Fibroblast of pulmonary artery (primary cell): ENCODE measurements around the gene FDX2.

Experiments used
- DNase-seq: peaks from one replicate; pipeline ENCODE4 v3.0.0-alpha.2; 2010; ENCODE audit warnings: low read depth
- H3K4me3 ChIP-seq: replicated peaks from 2 replicates; pipeline ENCODE4 v1.5.1; 2011; ENCODE audit warnings: low read depth, mild to moderate bottlenecking, control low read depth, low read length, moderate library complexity
- CTCF ChIP-seq: IDR thresholded peaks from 2 replicates; pipeline ENCODE4 v1.5.1; 2011; ENCODE audit warnings: mild to moderate bottlenecking, control low read depth, low read length, inconsistent platforms; ENCODE audit errors: missing control alignments

The FDX2 gene

GRCh38 chr19:10279737-10280442 is 35.9 kb downstream of the FDX2 start:
- DNase-seq = no peak
- no peak overlapping the region for H3K4me3 ChIP-seq
- no peak for TF ChIP-seq CTCF

DNA sequence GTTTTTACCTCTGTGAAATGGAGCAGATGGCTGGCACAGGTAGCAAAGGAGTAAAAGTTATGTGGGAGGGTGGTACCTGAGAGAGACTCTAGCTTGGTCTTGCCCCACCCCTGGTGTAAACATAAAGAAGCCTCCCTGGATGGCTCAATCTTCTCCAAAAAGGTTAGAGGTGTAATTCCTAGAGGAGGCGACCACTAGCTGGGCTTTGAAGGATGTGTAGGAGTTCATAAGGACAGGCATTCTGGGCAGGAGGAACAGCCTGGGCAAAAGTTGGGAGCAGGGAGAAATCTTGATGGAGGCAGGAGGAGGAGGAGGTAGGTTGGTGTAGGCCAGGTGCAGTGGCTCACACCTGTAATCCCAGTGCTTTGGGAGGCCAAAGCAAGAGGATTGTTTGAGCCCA is 36.9 kb downstream of the FDX2 start:
- no peak for DNase-seq
- TF ChIP-seq CTCF = no peak
- no peak overlapping the region for H3K4me3 ChIP-seq

DNA sequence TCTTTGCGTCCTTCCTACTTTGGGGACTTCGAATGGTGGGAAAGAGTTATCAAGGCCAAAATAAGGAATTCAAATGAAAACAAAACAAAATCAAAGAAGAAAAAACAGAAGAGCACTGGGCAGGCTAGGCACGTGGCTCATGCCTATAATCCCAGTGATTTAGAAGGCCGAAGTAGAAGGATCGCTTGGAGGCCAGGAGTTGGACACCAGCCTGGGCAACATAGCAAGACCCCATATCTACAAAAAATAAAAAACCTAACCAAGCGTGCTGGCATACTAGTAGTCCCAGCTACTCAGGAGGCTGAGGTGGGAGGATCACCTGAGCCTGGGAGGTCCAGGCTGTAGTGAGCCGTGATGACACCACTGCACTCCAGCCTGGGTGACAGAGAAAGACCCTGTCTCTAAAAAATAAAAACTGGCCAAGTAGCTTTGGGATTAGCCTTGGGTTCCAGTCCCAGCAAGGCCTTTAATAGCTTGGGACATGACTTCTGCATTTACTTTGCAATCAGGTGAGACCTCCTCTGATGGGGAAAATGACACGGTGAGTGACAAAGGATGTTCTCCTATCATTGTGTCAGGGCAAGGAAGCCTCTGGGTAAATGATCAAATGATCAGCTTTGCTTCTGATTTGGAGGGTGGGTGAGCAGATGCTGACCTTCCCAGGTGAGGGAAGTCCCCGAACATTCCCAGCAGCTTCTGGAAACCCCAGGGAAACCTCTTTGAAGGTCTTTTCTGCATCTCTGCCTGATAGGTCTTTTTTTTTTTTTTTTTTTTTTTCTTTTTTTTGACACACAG is 37.8 kb downstream of the FDX2 start:
- DNase-seq = no peak
- no peak overlapping the region for H3K4me3 ChIP-seq

GRCh38 chr19:10274589-10274988 is 41.2 kb downstream of the FDX2 start:
- TF ChIP-seq CTCF = no peak
- DNase-seq = no peak
- H3K4me3 ChIP-seq = no peak overlapping the region

More for the DNA sequence above, 37.8 kb downstream of the FDX2 start:
- no peak for TF ChIP-seq CTCF

DNA sequence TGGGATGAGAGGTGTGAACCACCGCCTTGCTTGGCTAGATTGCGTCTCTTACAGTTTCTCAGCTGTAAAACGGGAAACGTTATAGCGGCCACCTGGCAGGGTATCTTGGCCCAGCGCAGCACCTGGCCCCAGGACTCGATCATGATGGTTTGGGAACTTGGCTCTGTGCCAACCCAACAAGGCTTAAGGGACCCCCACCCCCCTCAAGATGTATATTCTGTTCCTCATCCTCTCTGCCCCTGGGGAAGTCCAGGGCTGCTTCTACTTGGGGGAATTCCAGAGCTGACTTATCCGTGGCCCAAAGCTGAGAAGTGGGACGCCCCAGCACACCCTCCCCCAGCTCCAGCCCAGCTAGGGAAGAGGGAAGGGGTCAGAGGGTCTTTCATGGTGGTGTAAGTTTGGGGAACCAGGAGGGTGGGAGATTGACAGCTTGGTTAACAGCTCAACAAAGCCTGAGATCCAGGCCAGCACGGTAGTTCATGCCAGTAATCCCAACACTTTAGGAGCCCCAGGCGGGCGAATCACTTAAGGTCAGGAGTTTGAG is 44.2 kb downstream of the FDX2 start:
- no peak for TF ChIP-seq CTCF
- peak overlapping the region; percentile 85 for H3K4me3 ChIP-seq
- peak; percentile 46 for DNase-seq

- no peak for TF ChIP-seq CTCF
- H3K4me3 ChIP-seq = peak within 1 kb of the TSS; percentile 85
- DNase-seq = peak; percentile 95
These were observed 45.0 kb downstream of the FDX2 start, which contains the start of gene ICAM1 for GRCh38 chr19:10270616-10271394. TSS of gene ICAM1 (plus strand) at chr19:10271120. CDS start at chr19:10271160, 40 bp downstream.
